Coronary artery (tissue), 2 donors: ENCODE measurements around the gene OPN1SW.

ENCODE experiments used
- DNase-seq: peaks from one replicate; pipeline ENCODE4 v3.0.0-alpha.2; 2017; ENCODE audit warnings: low spot score
- H3K27ac ChIP-seq, 2 donors: fragments of 200-600 bp; sonication (generic); one replicate each; pipeline ENCODE4 v1.5.1; 2016 to 2019
- H3K4me3 ChIP-seq: fragments of 200-600 bp; sonication (generic); 2 replicates; pipeline ENCODE4 v1.5.1; 2016; ENCODE audit warnings: mild to moderate bottlenecking, moderate library complexity
- TF ChIP-seq, protein P1 (sequence below): fragments of 200-600 bp; sonication (generic); IDR thresholded peaks from one replicate; pipeline ENCODE4 v1.5.1; 2019; ENCODE audit warnings: antibody characterized with exemption

The OPN1SW gene

DNA sequence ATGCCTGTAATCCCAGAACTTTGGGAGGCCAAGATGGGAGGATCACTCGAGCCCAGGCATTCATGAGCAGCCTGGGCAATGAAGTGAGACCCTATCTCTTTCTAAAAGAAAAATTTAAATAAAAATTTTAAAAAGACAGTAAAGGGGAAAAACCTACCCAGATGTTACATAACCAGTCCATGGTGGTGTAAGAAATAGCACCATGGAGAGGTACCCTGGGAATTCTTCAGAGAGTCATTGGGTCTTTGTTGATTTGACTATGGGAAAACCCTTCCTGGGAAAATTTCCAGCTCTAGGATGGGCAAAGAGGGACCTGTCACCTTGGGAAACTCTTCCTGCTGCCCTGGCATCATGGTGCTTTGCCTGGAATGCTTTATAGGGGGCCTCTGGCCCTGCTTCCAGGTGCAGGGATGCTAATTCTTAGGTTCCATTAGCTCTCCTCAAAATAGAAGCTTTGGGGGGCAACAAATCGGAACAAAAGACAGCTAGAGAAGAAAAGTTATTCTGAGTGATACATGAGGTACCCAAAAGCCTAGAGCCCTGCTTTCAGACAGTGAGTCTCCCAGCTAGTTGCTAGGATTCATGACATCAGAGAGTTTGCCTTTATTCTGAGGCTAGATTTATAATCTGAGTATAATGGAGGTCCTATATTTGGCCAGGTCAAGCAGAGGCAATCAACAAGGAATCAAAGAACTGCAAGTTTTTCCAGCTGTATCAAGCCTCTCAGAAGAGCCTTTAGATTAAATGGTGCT is 26.2 kb upstream of the OPN1SW start:
- no peak for DNase-seq
- H3K4me3 ChIP-seq, result no peak overlapping the region
- no peak overlapping the region for H3K27ac ChIP-seq
- TF ChIP-seq, protein P1, sequence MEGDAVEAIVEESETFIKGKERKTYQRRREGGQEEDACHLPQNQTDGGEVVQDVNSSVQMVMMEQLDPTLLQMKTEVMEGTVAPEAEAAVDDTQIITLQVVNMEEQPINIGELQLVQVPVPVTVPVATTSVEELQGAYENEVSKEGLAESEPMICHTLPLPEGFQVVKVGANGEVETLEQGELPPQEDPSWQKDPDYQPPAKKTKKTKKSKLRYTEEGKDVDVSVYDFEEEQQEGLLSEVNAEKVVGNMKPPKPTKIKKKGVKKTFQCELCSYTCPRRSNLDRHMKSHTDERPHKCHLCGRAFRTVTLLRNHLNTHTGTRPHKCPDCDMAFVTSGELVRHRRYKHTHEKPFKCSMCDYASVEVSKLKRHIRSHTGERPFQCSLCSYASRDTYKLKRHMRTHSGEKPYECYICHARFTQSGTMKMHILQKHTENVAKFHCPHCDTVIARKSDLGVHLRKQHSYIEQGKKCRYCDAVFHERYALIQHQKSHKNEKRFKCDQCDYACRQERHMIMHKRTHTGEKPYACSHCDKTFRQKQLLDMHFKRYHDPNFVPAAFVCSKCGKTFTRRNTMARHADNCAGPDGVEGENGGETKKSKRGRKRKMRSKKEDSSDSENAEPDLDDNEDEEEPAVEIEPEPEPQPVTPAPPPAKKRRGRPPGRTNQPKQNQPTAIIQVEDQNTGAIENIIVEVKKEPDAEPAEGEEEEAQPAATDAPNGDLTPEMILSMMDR, result no peak

DNA sequence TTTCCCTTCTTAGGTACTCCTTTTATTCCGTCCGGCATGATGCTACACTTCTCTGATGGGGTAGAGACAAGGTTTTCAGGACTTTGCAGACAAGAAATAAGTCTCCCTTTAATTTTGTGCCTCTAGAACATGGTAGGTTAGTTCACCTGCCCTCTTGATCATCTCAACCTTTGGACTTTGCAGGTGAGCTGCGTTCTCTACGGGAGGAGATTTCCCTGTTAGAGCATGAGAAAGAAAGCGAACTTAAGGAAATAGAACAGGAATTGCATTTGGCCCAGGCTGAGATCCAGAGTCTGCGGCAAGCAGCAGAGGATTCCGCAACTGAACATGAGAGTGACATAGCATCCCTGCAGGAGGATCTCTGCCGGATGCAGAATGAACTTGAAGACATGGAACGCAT is 25.4 kb upstream of the OPN1SW start:
- H3K27ac ChIP-seq, result no peak overlapping the region
- TF ChIP-seq, protein P1, result no peak
- DNase-seq, result no peak
- no peak overlapping the region for H3K4me3 ChIP-seq

DNA sequence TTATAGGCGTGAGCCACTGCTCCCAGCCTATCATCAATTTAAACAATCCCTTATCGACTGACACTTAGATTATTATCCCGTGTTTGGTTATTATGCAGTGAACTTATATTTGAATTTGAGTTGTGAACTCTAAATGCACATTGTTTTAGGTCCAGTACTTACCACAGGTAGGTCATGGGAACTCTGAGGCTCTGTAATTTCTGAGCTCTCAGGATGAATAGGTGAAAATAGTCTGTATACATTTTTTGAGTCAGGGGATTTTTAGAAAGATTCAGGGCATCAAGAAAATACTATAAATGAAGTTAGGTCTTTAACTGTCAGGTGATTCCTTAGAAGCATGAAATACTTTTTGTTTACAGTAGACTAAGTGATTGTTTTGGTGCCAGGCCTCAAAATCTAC is 25.0 kb upstream of the OPN1SW start:
- no peak for DNase-seq
- TF ChIP-seq, protein P1, result no peak
- no peak overlapping the region for H3K27ac ChIP-seq
- H3K4me3 ChIP-seq, result no peak overlapping the region

DNA sequence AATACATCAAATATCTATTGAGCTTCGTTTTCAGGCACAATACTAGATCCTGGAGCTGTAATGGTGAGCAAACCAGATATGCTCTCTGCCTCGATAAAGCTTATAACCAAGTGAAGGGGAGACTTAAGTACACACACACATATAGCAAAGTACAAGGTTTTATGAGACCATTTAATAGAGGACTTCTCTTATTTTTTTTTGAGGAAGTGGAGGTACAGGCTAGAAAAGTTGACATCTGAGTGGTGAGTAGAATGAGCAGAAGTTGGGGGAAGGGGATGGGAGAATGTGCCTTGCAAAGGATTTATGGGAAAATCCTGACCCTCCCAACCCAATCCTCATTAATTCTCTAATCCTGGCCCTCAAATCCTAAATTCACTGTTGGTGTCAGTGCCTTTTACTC is 23.9 kb upstream of the OPN1SW start:
- TF ChIP-seq, protein P1, result no peak

DNA sequence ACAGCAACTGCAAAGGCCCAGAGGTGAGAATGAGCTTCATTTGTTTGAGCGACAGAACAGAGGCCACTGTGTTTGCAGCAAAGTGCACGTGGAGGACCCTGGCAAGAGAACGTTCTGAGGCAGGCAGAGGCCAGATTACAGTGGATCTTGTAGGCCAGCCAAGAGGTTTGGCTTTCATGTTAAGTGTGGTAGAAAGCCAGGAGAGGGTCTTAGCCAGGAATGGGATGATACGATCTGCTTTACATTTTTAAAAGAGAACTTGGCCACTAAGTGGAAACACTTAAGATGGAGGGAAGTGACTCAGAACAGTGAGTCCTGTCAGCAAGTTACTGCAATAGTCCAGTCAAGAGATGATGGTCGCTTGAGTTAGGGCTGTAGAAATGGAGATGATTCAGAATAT is 20.7 kb upstream of the OPN1SW start:
- Histone ChIP-seq H3K4me3 (no peak overlapping the region), H3K27ac (no peak overlapping the region)
- TF ChIP-seq, protein P1, result no peak
- no peak for DNase-seq

More for the DNA sequence above, 23.9 kb upstream of the OPN1SW start:
- no peak overlapping the region for H3K4me3 ChIP-seq
- no peak for DNase-seq
- H3K27ac ChIP-seq, result no peak overlapping the region

DNA sequence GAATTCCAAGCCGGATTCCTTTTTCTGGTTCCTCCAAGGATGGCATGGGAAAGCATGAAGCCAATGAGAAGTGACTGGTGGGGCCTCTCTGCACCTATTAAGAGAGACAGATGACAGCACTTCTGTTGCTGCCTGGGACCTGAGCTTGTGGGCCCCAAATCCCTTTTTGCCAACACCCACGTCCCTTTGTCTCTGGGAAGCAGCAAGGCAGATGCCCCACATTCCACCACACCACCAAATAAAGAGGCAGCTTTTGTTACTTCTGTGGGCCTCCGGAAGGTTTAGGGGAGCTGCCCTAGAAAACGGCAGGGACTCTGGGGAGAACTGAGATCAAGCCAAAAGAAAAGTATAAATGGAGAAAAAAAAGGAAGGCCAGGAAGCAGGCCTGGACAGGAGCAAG is 19.5 kb upstream of the OPN1SW start:
- TF ChIP-seq, protein P1, result no peak
- H3K27ac ChIP-seq, result no peak overlapping the region
- DNase-seq, result no peak
- no peak overlapping the region for H3K4me3 ChIP-seq

DNA sequence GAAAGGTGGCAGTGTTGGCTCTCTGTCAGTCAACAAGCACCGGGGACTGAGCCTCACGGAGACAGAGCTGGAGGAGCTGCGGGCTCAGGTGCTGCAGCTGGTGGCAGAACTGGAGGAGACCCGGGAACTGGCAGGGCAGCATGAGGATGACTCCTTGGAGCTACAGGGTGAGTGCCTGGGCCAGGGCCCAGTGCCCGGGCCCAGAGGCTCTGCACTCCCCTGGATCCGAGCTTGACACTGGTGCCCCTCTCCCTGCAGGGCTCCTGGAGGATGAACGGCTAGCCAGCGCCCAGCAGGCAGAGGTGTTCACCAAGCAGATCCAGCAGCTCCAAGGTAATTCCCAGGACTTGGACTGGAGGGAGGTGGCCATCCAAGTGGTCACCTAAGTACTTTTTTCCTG is 18.8 kb upstream of the OPN1SW start:
- H3K27ac ChIP-seq, result no peak overlapping the region
- TF ChIP-seq, protein P1, result no peak
- no peak for DNase-seq
- no peak overlapping the region for H3K4me3 ChIP-seq
